Measurements from ENCODE around the gene FAIM2. TPM values are rescaled to one million over a fixed set of nuclear protein-coding genes. Genes with fewer than 3 reads are reported as not detected.
A peak's percentile ranks its signal among the peaks of the same experiment; 100 is the strongest.

Gene FAIM2
- total and polyA plus RNA-seq, 3 experiments from 2014 or later = 0.39 to 0.72 (median 0.44) TPM

GRCh38 chr12:49920915-49921286 lies 17.2 kb upstream of the FAIM2 start:
- Histone ChIP-seq H3K36me3 (ENCODE audit: insufficient read depth, low read length) (no peaks in the 10 kb centered on the region), H3K9me3 (ENCODE audit: low read length) (no peaks in the 10 kb centered on the region), H3K27me3 (ENCODE audit: insufficient read depth, low read length, poor library complexity, severe bottlenecking) (no peaks in the 10 kb centered on the region), H3K4me3 (ENCODE audit: low read length) (no peak overlapping the region), H3K27ac (ENCODE audit: low read depth, low read length) (no peak overlapping the region), H3K4me1 (ENCODE audit: insufficient read depth, low read length) (no peaks in the 10 kb centered on the region)
- Mint-ChIP-seq H3K9me3 (no peaks in the 10 kb centered on the region), H3K4me1 (no peaks in the 10 kb centered on the region), H3K27me3 (peaks cover 2 to 10% of the 10 kb centered on the region in 2 donors), H3K4me3 (no peak overlapping the region), H3K27ac (no peak overlapping the region), H3K36me3 (no peaks in the 10 kb centered on the region)
- no peak for DNase-seq
- CTCF ChIA-PET = no interaction called here
- POLR2A ChIA-PET = no interaction called here

- H3K27me3 Mint-ChIP-seq = peaks cover 2 to 10% of the 10 kb centered on the region in 2 donors
- Histone ChIP-seq H3K4me1 (ENCODE audit: insufficient read depth, low read length) (no peaks in the 10 kb centered on the region), H3K27ac (ENCODE audit: low read depth, low read length) (no peak overlapping the region), H3K4me3 (ENCODE audit: low read length) (no peak overlapping the region), H3K9me3 (ENCODE audit: low read length) (no peaks in the 10 kb centered on the region), H3K27me3 (ENCODE audit: insufficient read depth, low read length, poor library complexity, severe bottlenecking) (no peaks in the 10 kb centered on the region), H3K36me3 (ENCODE audit: insufficient read depth, low read length) (no peaks in the 10 kb centered on the region)
- H3K9me3 Mint-ChIP-seq = no peaks in the 10 kb centered on the region
- no peaks in the 10 kb centered on the region for H3K36me3 Mint-ChIP-seq
- no peaks in the 10 kb centered on the region for H3K4me1 Mint-ChIP-seq
- CTCF ChIA-PET = no interaction called here
- POLR2A ChIA-PET = no interaction called here
- no peak overlapping the region for H3K4me3 Mint-ChIP-seq
- no peak for DNase-seq
- peak overlapping the region in 1 of 8 donors; percentile 29 for H3K27ac Mint-ChIP-seq
These were observed 16.7 kb upstream of the FAIM2 start for GRCh38 chr12:49920241-49920914.

- ChIA-PET CTCF (no interaction called here), POLR2A (no interaction called here)
- Histone ChIP-seq H3K4me3 (ENCODE audit: low read length) (no peak overlapping the region), H3K27ac (ENCODE audit: low read depth, low read length) (no peak overlapping the region), H3K36me3 (ENCODE audit: insufficient read depth, low read length) (no peaks in the 10 kb centered on the region), H3K27me3 (ENCODE audit: insufficient read depth, low read length, poor library complexity, severe bottlenecking) (no peaks in the 10 kb centered on the region), H3K9me3 (ENCODE audit: low read length) (no peaks in the 10 kb centered on the region), H3K4me1 (ENCODE audit: insufficient read depth, low read length) (no peaks in the 10 kb centered on the region)
- no peak for DNase-seq
- Mint-ChIP-seq H3K27ac (no peak overlapping the region), H3K36me3 (no peaks in the 10 kb centered on the region), H3K27me3 (peaks cover 5 to 16% of the 10 kb centered on the region in 2 donors), H3K4me3 (no peak overlapping the region), H3K4me1 (no peaks in the 10 kb centered on the region), H3K9me3 (no peaks in the 10 kb centered on the region)
These were observed 14.1 kb upstream of the FAIM2 start for GRCh38 chr12:49917788-49918173.

- Histone ChIP-seq H3K4me3 (ENCODE audit: low read length) (no peak overlapping the region), H3K36me3 (ENCODE audit: insufficient read depth, low read length) (no peaks in the 10 kb centered on the region), H3K9me3 (ENCODE audit: low read length) (no peaks in the 10 kb centered on the region), H3K4me1 (ENCODE audit: insufficient read depth, low read length) (no peaks in the 10 kb centered on the region), H3K27me3 (ENCODE audit: insufficient read depth, low read length, poor library complexity, severe bottlenecking) (no peaks in the 10 kb centered on the region), H3K27ac (ENCODE audit: low read depth, low read length) (no peak overlapping the region)
- Mint-ChIP-seq H3K27me3 (peaks cover 5 to 16% of the 10 kb centered on the region in 2 donors), H3K9me3 (no peaks in the 10 kb centered on the region), H3K4me1 (no peaks in the 10 kb centered on the region), H3K27ac (no peak overlapping the region), H3K36me3 (no peaks in the 10 kb centered on the region), H3K4me3 (no peak overlapping the region)
- ChIA-PET POLR2A (no interaction called here), CTCF (no interaction called here)
- no peak for DNase-seq
These were observed 13.6 kb upstream of the FAIM2 start for GRCh38 chr12:49917166-49917787.

- no peak overlapping the region for H3K4me3 ChIP-seq (ENCODE audit: low read length)
- H3K27ac ChIP-seq (ENCODE audit: low read depth, low read length) = no peak overlapping the region
- no peaks in the 10 kb centered on the region for H3K27me3 ChIP-seq (ENCODE audit: insufficient read depth, low read length, poor library complexity, severe bottlenecking)
- H3K9me3 ChIP-seq (ENCODE audit: low read length) = no peaks in the 10 kb centered on the region
- CTCF ChIA-PET = interaction anchor here (0.9 to 1.1 kb wide), 2 partner anchors 49 to 175 kb away, joined by 3 to 5 read pairs; partner anchors contain the start of gene TMBIM6
- DNase-seq = no peak
- Mint-ChIP-seq H3K4me3 (no peak overlapping the region), H3K27me3 (peaks cover 5 to 20% of the 10 kb centered on the region in 2 donors), H3K9me3 (no peaks in the 10 kb centered on the region), H3K27ac (no peak overlapping the region), H3K36me3 (no peaks in the 10 kb centered on the region), H3K4me1 (no peaks in the 10 kb centered on the region)
- H3K4me1 ChIP-seq (ENCODE audit: insufficient read depth, low read length) = no peaks in the 10 kb centered on the region
- H3K36me3 ChIP-seq (ENCODE audit: insufficient read depth, low read length) = no peaks in the 10 kb centered on the region
- POLR2A ChIA-PET = no interaction called here
These were observed 12.6 kb upstream of the FAIM2 start for GRCh38 chr12:49916129-49916919.

GRCh38 chr12:49912345-49913255 lies 8.9 kb upstream of the FAIM2 start:
- Histone ChIP-seq H3K27ac (ENCODE audit: low read depth, low read length) (no peak overlapping the region), H3K36me3 (ENCODE audit: insufficient read depth, low read length) (no peaks in the 10 kb centered on the region), H3K9me3 (ENCODE audit: low read length) (no peaks in the 10 kb centered on the region), H3K4me3 (ENCODE audit: low read length) (no peak overlapping the region), H3K27me3 (ENCODE audit: insufficient read depth, low read length, poor library complexity, severe bottlenecking) (no peaks in the 10 kb centered on the region), H3K4me1 (ENCODE audit: insufficient read depth, low read length) (no peaks in the 10 kb centered on the region)
- Mint-ChIP-seq H3K36me3 (no peaks in the 10 kb centered on the region), H3K4me1 (no peaks in the 10 kb centered on the region), H3K27ac (no peak overlapping the region), H3K27me3 (peaks cover 3 to 24% of the 10 kb centered on the region in 2 donors), H3K4me3 (no peak overlapping the region), H3K9me3 (no peaks in the 10 kb centered on the region)
- ChIA-PET CTCF (no interaction called here), POLR2A (no interaction called here)
- DNase-seq = no peak

- H3K4me3 Mint-ChIP-seq = no peak overlapping the region
These were observed 7.5 kb upstream of the FAIM2 start for GRCh38 chr12:49911213-49911605.

More at GRCh38 chr12:49911213-49911605, 7.5 kb upstream of the FAIM2 start:
- ChIA-PET POLR2A (no interaction called here), CTCF (no interaction called here)
- Mint-ChIP-seq H3K36me3 (peaks cover 0 to 1% (median 0%) of the 10 kb centered on the region in 3 donors), H3K27ac (no peak overlapping the region), H3K27me3 (peaks cover 3 to 23% of the 10 kb centered on the region in 2 donors), H3K9me3 (no peaks in the 10 kb centered on the region), H3K4me1 (no peaks in the 10 kb centered on the region)
- Histone ChIP-seq H3K4me3 (ENCODE audit: low read length) (no peak overlapping the region), H3K36me3 (ENCODE audit: insufficient read depth, low read length) (no peaks in the 10 kb centered on the region), H3K9me3 (ENCODE audit: low read length) (no peaks in the 10 kb centered on the region), H3K27ac (ENCODE audit: low read depth, low read length) (no peak overlapping the region), H3K27me3 (ENCODE audit: insufficient read depth, low read length, poor library complexity, severe bottlenecking) (no peaks in the 10 kb centered on the region), H3K4me1 (ENCODE audit: insufficient read depth, low read length) (no peaks in the 10 kb centered on the region)
- no peak for DNase-seq
